Fibroblast of skin of right quadriceps (primary cell): ENCODE results near the gene KAT6B.
"Not testable (repeated sequence)": the region's sequence is repeated elsewhere in the genome, so short reads cannot be mapped to it uniquely, and the experiment has no call there.

Experiments
- DNase-seq: peaks from one replicate; pipeline ENCODE4 v3.0.0-alpha.2; 2013

Gene KAT6B

DNA sequence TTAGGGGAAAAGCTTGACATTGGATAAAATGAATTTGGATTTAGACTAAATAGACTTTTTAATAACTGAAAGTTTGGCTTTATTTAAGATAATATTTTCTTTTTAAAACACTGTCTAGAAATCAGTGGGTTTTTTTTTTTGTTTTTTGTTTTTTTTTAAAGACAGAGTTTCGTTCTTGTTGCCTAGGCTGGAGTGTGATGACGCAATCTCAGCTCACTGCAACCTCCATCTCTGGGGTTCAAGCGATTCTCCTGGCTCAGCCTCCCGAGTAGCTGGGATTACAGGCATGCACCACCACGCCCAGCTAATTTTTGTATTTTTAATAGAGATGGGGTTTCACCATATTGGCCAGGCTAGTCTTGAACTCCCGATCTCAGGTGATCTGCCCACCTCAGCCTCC is 66.9 kb downstream of the KAT6B start:
- not testable (repeated sequence) for DNase-seq

DNA sequence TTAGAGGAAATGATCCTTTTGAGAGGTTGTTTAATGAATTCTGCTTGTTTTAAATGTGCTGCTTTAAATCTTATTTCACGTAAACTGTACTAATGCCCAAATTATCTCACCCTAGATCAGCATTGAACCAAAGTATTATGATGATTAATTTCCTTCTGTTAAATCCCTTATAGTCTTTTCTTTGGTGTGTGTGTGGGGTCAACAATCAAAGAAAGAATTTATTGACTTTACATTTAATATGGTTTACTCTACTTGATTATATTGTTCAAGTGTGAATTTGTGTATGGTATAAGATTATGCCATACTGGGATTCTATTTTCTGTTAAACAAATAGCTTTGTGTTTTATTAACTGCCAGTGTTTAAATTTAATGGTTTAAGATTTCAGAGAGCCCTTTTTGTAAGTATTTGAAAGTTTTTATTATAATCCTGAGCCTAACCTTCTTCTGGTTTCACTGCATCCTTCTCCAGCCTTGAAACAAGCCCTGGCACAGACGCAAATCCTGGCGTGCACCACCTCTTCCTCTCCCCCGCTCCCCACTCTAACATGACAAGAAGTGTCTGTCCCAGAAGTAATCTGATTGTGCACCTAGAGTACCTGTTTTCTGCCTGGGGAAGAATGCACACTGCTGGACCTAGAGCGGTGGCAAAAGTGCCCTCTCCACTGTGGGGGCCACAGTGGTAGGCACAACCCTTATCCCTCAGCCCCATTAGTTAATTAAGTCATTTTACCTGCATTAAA is 70.6 kb downstream of the KAT6B start:
- DNase-seq: no peak

DNA sequence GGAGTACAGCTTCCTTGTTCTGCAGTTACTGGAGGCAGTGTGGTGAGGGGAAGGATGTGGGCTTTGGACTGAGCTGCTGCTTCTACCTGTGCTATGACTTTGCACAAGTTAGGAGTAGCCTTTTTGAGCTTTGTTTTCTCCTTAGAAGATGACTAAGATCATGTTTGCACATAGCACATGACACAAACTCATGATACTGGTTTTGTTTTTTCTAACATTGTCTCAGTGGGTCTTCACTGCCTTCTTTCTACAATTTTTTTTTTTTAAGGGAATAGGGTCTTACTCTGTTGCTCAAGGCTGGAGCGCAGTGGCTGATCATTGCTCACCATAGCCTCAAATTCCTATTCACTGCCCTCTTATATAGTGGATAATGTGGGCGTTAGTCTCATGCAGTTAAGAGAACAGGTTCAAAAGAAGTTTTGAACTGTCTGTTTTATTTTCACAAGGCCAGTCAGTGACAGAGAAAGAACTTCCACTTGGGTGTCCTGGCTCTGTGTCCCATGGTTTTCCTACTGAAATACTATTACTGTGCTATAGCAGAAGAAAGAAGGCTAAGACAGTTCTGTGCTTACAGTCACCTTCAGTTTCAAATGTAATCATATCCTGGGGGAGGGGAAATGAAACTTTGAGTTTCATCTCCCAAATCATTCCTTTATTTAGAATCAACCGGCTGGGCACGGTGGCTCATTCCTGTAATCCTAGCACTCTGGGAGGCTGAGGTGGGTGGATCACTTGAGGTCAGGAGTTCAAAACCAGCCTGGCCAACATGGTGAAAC is 72.0 kb downstream of the KAT6B start:
- DNase-seq: no peak

DNA sequence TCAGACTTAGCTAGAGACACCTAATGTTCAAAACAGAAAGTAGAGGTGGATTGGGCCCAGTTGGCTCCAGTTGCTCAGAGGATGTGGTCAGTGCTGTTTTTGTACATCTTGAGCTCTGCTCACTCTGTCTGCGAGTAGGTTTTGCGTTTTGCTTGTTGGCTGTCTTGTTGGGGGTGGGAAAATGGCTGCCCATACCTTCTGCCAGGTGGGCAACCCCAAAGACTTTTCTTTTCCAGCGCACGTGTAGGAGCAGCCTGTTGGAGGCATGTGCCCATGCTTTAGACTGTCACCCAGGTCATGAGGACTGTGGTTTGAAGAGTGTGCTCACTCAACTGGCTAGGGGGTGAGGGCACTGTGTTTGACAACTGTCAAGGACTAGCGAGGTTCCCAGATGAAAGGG is 73.9 kb downstream of the KAT6B start:
- no peak for DNase-seq

DNA sequence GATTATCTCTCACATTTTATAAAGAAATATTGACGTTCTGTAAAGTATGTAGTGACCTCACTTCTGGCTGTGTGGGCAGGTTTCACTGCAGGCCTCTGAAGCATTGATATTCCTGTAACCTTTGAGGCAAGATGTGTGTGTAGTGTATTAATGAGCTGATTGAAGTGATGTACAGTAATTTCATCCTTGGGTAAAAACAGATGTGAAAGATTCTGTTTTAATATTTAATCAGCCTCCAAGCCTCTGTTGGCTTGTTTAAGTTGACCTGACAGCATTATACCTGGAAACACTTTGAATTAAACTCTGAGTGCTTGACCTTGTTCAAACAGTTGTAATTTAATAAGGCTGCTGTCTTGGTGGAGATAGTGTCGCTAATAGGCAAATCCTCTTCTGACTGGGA is 74.9 kb downstream of the KAT6B start:
- DNase-seq: no peak

DNA sequence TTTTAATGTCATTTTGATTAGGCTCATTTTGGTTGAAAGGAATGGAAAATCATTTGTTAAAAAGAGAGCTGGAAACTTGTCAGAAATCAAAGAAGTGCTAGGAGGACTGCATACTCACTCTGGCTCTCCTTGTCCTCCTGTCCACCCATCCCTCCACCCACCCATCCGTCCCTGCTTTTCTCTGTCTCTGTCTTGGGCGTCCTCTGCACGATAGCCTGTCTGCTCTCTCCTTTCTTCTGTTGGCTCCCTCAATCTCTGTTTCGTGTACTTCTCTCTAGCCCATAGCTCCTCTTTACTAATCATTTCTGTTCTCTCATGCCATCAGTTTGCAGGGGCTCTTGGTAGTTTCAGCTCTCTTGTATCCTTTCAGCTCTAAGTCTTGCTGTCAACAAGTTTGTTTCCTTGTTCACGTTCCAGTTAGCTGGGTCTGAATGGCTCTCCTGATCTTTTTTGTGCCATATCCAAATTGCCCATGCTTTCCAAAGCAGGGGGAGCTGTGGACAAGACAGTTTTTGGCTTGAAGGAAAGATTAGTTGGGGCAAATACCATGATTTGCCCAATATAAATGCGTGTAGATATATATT is 75.6 kb downstream of the KAT6B start:
- DNase-seq: no peak

DNA sequence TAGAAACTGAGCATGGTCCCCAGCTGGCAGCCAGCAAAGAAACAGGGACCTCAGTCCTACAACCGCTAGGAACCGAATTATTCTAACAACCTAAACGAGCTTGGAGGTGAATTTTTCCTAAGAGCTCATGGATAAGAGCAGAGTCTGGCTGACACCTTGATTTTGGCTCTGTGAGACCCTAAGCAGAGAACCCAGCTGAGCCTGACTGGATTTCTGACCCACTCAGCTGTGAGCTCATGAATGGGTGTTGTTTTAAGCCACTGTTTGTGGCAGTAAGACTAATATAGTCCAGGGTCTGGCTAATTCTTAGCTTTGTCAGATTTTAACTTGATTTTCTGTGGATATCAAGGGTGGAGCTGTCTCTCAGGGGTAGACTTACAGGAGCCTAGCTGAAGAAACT is 77.1 kb downstream of the KAT6B start:
- no peak for DNase-seq

DNA sequence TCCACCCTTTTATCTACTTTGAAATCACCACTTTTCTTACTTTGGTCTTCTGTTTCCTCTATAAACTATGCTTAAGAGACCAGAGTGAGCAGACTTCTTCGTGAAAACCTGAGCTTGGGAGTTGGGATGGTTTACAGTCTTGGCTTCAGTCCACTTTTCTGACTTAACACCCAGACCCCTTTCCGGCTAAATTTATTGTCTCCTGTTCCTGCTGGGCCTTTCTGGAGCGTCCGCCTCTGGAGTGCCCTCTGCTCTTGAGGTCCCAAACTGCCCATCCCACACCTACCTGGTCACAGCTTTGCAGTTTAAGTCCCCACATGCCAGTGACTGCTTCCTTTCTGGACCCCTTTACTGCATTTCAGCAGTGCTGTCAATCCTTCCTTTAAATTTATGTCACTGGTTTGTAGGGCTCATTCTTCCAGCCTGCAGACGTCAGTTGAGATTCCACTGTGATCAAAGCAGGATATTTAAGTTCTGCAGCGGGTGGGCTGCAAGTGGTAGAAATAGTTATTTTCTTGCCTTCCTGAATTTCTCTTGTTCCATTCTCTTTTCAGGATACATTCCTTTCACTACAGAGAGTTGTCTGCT is 80.3 kb downstream of the KAT6B start:
- DNase-seq: no peak

DNA sequence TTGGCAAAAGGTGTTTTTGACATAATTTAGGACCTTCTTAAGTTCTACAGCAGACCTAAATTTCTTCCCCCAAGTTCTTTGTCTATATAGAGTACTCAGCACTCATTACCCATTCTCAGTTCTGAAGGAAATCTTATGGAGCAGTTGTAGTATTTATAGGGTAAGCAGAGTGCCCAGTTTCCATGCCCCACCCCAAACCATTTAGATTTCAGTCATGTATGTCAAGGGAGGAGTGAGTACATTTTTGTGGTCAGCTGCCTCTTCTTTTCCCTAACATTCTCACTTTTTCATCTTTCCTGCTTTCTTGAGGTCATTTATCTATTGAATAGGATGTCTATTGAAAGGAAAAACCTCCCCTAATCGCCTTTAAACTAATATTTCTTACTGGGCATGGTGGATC is 83.3 kb downstream of the KAT6B start:
- DNase-seq: peak; percentile 47

DNA sequence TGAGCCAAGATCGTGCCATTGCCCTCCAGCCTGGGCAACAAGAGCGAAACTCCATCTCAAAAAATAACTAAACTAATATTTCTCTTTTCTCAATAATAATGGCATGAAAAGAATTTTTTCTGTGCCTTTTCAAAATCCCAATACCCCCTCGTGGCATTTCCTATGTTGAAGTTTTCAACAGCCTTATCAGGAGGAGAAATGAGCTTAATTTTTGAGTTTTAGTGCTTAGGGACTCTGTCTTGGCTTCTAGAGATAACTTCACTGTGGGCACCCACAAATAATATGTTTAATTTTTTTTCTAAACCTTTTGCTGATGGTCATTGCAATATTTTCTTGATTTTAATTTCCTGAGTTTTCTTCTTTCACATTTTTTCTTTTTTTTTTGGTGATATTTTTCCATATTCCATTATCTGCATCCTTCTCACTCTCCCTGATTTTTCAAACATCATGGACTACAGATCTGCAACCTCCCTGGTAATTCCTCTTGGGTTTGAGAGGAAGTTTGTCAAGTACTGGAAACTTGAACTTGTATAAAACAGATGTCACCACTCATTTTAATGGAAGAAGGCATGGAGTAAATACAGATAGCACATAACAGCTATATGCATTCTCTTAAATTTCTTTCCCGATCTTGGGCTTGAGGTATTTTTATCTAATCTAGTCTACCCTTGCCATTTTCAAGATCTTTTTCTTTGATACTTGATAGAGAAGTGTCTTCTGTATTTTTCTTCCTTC is 84.0 kb downstream of the KAT6B start:
- no peak for DNase-seq

DNA sequence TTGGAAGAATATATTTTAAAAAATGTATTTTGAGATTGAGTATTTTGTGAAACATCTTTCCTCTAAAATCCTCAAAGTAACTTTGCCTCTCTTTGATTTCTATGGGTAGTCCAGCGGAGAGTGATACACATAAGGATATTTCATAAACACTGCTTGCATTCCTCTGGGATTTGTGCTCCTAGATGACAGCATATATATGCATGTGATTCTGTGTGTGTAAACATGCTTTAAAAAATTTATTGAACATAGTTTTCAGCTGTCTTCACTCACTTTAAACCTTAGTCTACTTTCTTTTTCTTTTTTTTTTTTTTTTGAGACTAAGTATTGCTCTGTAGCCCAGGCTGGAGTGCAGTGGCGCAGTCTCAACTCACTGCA is 84.6 kb downstream of the KAT6B start:
- DNase-seq: peak; percentile 58

DNA sequence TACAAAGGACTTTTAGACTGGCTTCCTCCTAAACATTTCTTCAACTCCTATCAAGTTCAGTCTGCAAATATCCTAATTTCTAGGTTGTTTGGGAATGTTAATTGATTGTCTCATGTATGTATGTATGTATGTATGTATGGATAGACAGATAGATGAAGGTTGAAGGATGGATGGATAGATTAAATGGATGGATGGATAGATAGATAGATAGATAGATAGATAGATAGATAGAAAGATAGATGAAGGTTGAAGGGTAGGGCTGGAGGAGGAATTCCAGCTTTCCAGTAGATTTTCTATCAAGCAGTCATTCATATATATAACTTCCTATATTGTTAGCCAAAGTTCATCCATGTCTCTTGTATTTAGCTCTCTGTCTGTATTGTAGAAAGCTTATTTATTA is 85.8 kb downstream of the KAT6B start:
- DNase-seq: no peak

DNA sequence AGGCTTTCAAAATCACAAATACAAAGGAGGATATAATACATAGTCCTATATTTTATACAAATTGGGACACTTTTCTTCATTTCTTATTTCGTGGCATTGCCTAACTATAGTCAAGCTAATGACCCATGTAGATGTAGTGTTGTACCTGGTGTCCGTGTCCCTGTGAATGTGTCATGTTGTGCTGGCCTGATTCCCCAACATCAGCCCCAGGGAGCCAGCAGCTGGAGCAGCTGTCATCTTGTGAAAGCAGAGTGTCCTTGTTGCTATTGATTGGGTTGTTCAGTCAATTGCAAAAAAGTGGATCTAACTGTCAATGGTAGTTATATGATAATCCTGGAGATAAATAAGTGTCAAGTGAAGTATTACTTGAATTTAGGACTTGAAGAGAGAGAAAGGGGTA is 86.3 kb downstream of the KAT6B start:
- no peak for DNase-seq

DNA sequence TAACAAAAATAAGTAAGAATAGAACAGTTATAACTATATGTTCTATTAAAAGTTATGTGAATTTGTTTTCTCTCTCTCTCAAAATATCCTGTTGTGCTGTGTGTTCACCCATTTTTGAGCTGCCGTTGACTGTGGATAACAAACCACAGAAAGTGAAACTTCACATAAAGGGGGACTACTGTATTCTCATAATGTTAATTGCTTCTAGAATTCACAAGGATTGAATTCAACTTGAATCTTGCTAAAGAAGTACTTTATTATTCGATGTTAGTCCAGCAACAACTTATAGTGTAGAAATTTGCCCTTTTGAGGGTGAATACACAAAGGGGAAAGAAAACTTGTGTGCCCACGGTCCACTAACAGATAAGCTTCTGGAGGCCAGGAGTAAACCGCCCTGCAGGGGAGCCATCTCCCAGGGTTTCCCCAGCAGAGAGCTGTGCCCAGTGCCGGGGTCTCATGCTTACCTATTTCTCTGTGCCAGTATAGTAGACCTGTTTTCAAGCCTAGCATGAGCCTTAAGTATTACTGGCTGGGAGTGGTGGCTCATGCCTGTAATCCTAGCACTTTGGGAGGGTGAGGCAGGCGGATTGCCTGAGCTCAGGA is 87.1 kb downstream of the KAT6B start:
- DNase-seq: no peak

DNA sequence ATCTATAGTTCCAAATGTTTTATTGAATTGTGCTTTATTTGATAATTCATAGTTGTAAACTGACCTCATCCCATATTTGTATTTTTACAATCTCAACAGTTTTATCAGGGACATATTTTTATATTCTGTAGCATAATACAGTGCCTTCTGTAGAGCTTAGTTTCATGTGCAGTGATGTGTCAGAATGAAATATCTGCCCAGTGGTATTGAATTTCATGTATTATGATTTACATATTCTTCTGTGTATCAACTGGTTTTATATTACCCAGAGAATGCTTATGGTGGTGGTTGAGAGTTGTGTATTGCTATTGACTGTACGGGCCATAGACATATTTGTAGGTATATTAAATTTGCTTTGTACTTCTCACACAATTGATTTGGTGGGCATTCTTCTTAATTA is 89.9 kb downstream of the KAT6B start:
- no peak for DNase-seq

DNA sequence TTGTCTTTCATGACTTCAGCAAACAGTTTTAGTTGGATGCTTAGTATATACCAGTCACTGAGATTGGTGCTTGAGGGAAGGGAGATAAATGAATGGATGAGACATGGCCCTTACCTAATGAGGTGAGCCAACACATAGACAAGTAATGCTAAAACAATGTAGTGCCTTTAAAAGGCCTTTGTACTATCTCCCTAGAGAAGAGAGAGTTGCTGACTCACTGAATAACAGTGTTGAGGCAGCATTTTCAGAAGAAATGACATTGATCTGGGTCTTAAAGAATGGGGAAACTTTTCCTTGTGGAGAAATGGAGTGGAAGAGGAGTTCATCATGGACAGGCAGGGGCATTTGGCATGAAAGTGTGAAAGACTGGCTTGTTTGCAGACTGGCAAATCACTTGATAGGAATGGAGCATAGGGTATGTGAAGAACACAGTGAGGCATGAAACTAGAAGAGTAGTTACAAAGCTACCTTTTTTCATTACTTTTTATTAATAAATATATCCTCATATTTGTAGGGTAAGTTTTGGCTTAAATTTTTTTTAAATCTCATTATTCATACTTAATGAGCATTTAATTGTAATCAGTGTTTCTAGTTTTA is 91.2 kb downstream of the KAT6B start:
- DNase-seq: peak; percentile 82

DNA sequence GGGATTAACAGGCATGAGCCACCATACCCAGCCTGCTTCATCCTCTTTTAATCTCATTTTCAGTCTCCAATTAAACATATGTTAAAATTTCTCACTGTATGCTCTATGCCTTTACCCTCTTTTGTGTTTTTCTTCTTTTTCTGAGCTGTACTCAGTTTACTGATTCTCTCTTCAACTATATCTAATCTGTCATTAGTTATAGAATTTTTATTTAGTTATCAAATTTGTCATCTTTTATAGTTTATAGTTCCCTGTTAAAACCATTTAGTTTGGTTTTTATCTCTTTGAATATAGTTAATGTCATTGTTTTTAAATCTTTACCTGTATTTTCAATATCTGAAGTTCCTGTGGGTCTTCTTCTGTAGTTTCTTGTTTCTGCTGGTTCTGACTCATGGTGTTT is 93.3 kb downstream of the KAT6B start:
- DNase-seq: no peak

DNA sequence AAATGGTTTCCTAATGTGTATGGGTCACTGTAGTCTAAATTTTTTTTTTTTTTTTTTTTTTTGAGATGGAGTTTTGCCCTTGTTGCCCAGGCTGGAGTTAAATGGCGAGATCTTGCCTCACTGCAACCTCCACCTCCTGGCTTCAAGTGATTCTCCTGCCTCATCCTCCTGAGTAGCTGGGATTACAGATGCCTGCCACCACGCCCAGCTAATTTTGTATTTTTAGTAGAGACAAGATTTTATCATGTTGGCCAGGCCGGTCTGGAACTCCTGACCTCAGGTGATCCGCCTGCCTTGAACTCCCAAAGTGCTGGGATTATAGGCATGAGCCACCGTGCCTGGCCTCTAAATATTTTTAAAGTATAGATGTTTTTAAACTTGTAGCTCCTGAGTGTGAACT is 94.7 kb downstream of the KAT6B start:
- not testable (repeated sequence) for DNase-seq

DNA sequence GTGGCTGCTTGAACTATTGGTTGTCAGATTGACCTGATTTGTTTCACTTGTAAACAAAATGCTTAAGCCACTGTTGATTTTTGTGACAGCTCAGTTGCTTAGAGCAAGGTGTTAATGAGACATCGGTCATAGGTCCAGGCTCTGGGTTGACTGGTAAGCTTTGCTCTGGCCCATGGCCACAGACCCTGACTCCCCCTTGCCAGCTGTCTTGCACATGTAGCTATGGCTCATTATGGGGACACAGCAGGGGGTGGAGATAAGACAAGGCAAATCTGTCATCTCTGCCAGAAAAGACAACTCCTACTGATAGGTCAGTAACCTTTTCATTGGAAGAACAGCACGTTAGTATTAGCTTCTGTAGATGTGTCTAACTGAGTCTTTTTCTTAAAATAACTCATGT is 95.3 kb downstream of the KAT6B start:
- peak; percentile 37 for DNase-seq

DNA sequence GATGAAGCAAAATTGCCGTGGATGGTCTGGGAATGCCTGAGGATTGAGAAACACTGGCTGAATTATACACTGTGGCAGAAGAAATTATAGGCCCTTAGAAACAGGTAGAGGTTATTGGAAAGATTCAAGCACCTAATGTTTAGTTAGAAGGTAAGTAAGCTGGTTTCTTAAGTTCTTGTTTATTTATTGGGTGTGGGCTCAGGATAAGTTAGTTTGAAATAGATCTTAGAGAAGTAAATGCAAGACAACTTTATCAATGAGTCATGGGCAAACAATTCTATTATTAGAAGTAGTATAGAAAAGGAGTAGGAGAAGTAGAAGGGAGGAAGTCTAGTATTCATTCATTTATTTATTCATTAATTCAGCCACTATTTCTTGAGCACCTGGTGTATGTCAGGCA is 96.5 kb downstream of the KAT6B start:
- DNase-seq: peak; percentile 24

DNA sequence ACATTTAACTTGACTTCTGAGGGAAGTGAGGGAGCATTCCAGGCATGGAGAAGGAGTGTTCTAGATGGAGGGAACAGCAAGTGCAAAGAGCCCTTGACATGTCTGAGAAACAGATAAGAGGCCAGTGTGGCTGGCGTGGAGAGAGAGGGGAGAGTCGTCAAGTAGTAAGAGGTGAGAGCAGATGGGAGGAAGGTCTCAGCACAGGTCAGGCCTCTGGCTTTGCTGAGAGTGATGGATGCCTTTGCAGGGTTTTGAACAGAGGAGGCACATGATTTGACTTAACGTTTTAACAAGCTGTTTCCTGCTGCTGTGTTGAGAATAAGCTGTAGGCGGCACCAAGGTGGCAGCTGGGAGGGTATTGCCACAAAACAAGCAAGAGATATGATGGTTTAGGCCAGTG is 97.2 kb downstream of the KAT6B start:
- DNase-seq: no peak

DNA sequence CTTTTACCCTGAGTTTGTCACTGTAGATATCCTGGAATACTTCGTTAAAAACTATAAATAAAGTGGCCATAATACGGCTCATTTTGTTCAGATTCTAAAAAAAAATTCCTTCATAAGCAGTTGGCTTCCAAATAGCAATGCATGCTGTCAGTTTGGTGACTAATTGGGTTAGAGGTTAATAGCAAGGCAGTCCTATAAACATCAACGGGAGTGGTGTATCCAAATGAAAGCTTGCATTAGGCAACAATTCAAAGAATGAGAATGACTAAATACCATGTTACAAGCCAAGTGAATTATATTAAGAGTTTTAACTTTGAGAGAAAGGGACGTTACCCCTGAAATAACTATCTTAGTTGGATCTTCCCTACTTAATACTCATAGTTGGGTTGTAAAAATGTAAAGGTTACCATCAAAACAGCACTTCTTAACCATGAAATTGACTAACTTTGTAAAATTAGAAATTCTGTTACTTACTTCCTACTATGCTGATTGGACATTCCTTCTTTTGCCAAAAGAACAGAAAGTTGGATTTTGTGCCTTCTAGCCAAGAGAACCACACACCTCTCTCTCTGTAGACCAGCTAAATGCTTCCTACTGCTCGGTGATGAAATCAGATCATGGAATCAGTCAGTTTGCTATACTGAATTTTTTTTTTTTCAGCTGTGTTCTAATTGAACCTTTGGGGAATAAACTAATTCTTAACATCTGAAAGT is 98.0 kb downstream of the KAT6B start:
- peak; percentile 96 for DNase-seq
